HG02642 (cell line): ENCODE results near the gene ZFP1.
A peak's percentile ranks its signal among the peaks of the same experiment; 100 is the strongest.
"Not testable (repeated sequence)": the region's sequence is repeated elsewhere in the genome, so short reads cannot be mapped to it uniquely, and the experiment has no call there.

Experiments used
- ATAC-seq: cut with Tn5 transposase; IDR thresholded peaks from one replicate; pipeline ENCODE4 v1.9.1; 2021; ENCODE audit warnings: mild to moderate bottlenecking; ENCODE audit not compliant: unreplicated experiment, poor library complexity

Gene ZFP1

GRCh38 chr16:75202069-75202590 lies 53.8 kb downstream of the ZFP1 start:
- ATAC-seq, result no peak

GRCh38 chr16:75203096-75203495 lies 54.8 kb downstream of the ZFP1 start:
- no peak for ATAC-seq

GRCh38 chr16:75203667-75204409 lies 55.5 kb downstream of the ZFP1 start:
- no peak for ATAC-seq

- ATAC-seq, result no peak
These were observed 56.1 kb downstream of the ZFP1 start for GRCh38 chr16:75204410-75204758.

GRCh38 chr16:75204905-75205304 lies 56.6 kb downstream of the ZFP1 start:
- not testable (repeated sequence) for ATAC-seq

- not testable (repeated sequence) for ATAC-seq
These were observed 57.1 kb downstream of the ZFP1 start for GRCh38 chr16:75205438-75205837.

GRCh38 chr16:75205961-75206748 lies 57.8 kb downstream of the ZFP1 start:
- not testable (repeated sequence) for ATAC-seq

GRCh38 chr16:75206749-75207451 lies 58.6 kb downstream of the ZFP1 start, which contains the start of gene CTRB2:
Gene CTRB2 (minus strand): TSS chr16:75207161. CDS start chr16:75207141, 20 bp downstream.
- no peak for ATAC-seq

- no peak for ATAC-seq
These were observed 59.5 kb downstream of the ZFP1 start for GRCh38 chr16:75207831-75208230.

GRCh38 chr16:75208242-75208825 lies 60.0 kb downstream of the ZFP1 start:
- no peak for ATAC-seq

- no peak for ATAC-seq
These were observed 60.7 kb downstream of the ZFP1 start for GRCh38 chr16:75208861-75209505.

- ATAC-seq, result not testable (repeated sequence)
These were observed 61.2 kb downstream of the ZFP1 start for GRCh38 chr16:75209514-75209913.

- ATAC-seq, result no peak
These were observed 61.6 kb downstream of the ZFP1 start for GRCh38 chr16:75209944-75210343.

GRCh38 chr16:75211286-75211685 lies 63.0 kb downstream of the ZFP1 start:
- not testable (repeated sequence) for ATAC-seq

GRCh38 chr16:75216127-75216526 lies 67.8 kb downstream of the ZFP1 start:
- no peak for ATAC-seq

GRCh38 chr16:75216576-75216975 lies 68.3 kb downstream of the ZFP1 start:
- ATAC-seq, result no peak

- ATAC-seq, result no peak
These were observed 69.1 kb downstream of the ZFP1 start for GRCh38 chr16:75217389-75217851.

- peak; percentile 79 for ATAC-seq
These were observed 70.1 kb downstream of the ZFP1 start, which contains the start of gene CTRB1 for GRCh38 chr16:75218256-75219076. Gene CTRB1 (plus strand): TSS chr16:75218988. CDS start chr16:75219008, 20 bp downstream.

- ATAC-seq, result no peak
These were observed 70.8 kb downstream of the ZFP1 start for GRCh38 chr16:75219088-75219487.
